ENCODE results near the gene CC2D1B. TPM values are rescaled to one million over a fixed set of nuclear protein-coding genes. Genes with fewer than 3 reads are reported as not detected.

Gene CC2D1B
- total RNA-seq, 2 donors from 2014 or later, result 33.7 to 34.3 TPM

- H3K4me3 ChIP-seq, result no peak overlapping the region
- TF ChIP-seq CTCF (IDR thresholded peaks at IDR 0.05), result no peak
- DNase-seq (ENCODE audit: low spot score), result no peak
- no peaks in the 10 kb centered on the region for H3K36me3 ChIP-seq
- ATAC-seq (ENCODE audit: insufficient number of reproducible peaks, low FRiP score, low read depth), result no peak
- no peaks in the 10 kb centered on the region for H3K4me1 ChIP-seq (ENCODE audit: control insufficient read depth in 1 of 2, low read depth in 2 of 2)
- no peaks in the 10 kb centered on the region for H3K9me3 ChIP-seq
- H3K27me3 ChIP-seq (replicated peaks; ENCODE audit: insufficient read depth), result no peaks in the 10 kb centered on the region
- no peak overlapping the region for H3K27ac ChIP-seq
These were observed 40.2 kb downstream of the CC2D1B start for GRCh38 chr1:52325786-52326185.

GRCh38 chr1:52323731-52324130 is 42.3 kb downstream of the CC2D1B start:
- no peak for ATAC-seq (ENCODE audit: insufficient number of reproducible peaks, low FRiP score, low read depth)

GRCh38 chr1:52321061-52321460 is 44.9 kb downstream of the CC2D1B start:
- H3K27me3 ChIP-seq (replicated peaks; ENCODE audit: insufficient read depth), result no peaks in the 10 kb centered on the region
- H3K4me3 ChIP-seq, result no peak overlapping the region
- no peak for DNase-seq (ENCODE audit: low spot score)
- no peak for ATAC-seq (ENCODE audit: insufficient number of reproducible peaks, low FRiP score, low read depth)
- TF ChIP-seq CTCF (IDR thresholded peaks at IDR 0.05), result no peak
- no peak overlapping the region for H3K27ac ChIP-seq
- no peaks in the 10 kb centered on the region for H3K9me3 ChIP-seq
- no peaks in the 10 kb centered on the region for H3K4me1 ChIP-seq (ENCODE audit: control insufficient read depth in 1 of 2, low read depth in 2 of 2)
- H3K36me3 ChIP-seq, result no peaks in the 10 kb centered on the region

More at GRCh38 chr1:52323731-52324130, 42.3 kb downstream of the CC2D1B start:
- H3K36me3 ChIP-seq, result no peaks in the 10 kb centered on the region
- DNase-seq (ENCODE audit: low spot score), result no peak
- H3K27ac ChIP-seq, result no peak overlapping the region
- no peak overlapping the region for H3K4me3 ChIP-seq
- H3K27me3 ChIP-seq (replicated peaks; ENCODE audit: insufficient read depth), result no peaks in the 10 kb centered on the region
- no peak for TF ChIP-seq CTCF (IDR thresholded peaks at IDR 0.05)
- no peaks in the 10 kb centered on the region for H3K9me3 ChIP-seq
- H3K4me1 ChIP-seq (ENCODE audit: control insufficient read depth in 1 of 2, low read depth in 2 of 2), result no peaks in the 10 kb centered on the region

GRCh38 chr1:52306227-52307006 is 59.6 kb downstream of the CC2D1B start:
- no peaks in the 10 kb centered on the region for H3K9me3 ChIP-seq
- ATAC-seq (ENCODE audit: insufficient number of reproducible peaks, low FRiP score, low read depth) (no peak), DNase-seq (ENCODE audit: low spot score) (no peak)
- H3K4me3 ChIP-seq, result no peak overlapping the region
- no peak overlapping the region for H3K27ac ChIP-seq
- no peaks in the 10 kb centered on the region for H3K27me3 ChIP-seq (replicated peaks; ENCODE audit: insufficient read depth)
- TF ChIP-seq CTCF (IDR thresholded peaks at IDR 0.05), result no peak
- no peaks in the 10 kb centered on the region for H3K36me3 ChIP-seq
- no peaks in the 10 kb centered on the region for H3K4me1 ChIP-seq (ENCODE audit: control insufficient read depth in 1 of 2, low read depth in 2 of 2)

GRCh38 chr1:52305417-52306226 is 60.4 kb downstream of the CC2D1B start:
- ATAC-seq (ENCODE audit: insufficient number of reproducible peaks, low FRiP score, low read depth) (no peak), DNase-seq (ENCODE audit: low spot score) (no peak)
- H3K36me3 ChIP-seq, result no peaks in the 10 kb centered on the region
- H3K27ac ChIP-seq, result no peak overlapping the region
- TF ChIP-seq CTCF (IDR thresholded peaks at IDR 0.05), result no peak
- no peaks in the 10 kb centered on the region for H3K4me1 ChIP-seq (ENCODE audit: control insufficient read depth in 1 of 2, low read depth in 2 of 2)
- H3K4me3 ChIP-seq, result no peak overlapping the region
- H3K27me3 ChIP-seq (replicated peaks; ENCODE audit: insufficient read depth), result no peaks in the 10 kb centered on the region
- H3K9me3 ChIP-seq, result no peaks in the 10 kb centered on the region
